WERI-Rb-1 (cell line): ENCODE results near the gene PDE9A.

Experiments used
- DNase-seq: peaks from one replicate; pipeline ENCODE4 v3.0.0-alpha.2; 2020
- H3K27ac ChIP-seq: fragments of 250-450 bp; sonication (Bioruptor Pico); 2 replicates; pipeline ENCODE4 v1.5.1; 2020; ENCODE audit warnings: mild to moderate bottlenecking, moderate library complexity
- H3K27me3 ChIP-seq: fragments of 250-450 bp; sonication (Bioruptor Pico); 2 replicates; pipeline ENCODE4 v1.5.1; 2021; ENCODE audit warnings: mild to moderate bottlenecking, low read depth, moderate library complexity; ENCODE audit not compliant: insufficient read depth, severe bottlenecking
- H3K36me3 ChIP-seq: fragments of 250-450 bp; sonication (Bioruptor Pico); 2 replicates; pipeline ENCODE4 v1.5.1; 2020; ENCODE audit warnings: mild to moderate bottlenecking, moderate library complexity
- H3K4me3 ChIP-seq: 2 replicates; pipeline ENCODE4 v1.5.1; 2011; ENCODE audit warnings: low read depth, mild to moderate bottlenecking, control low read depth, low read length
- H3K9me3 ChIP-seq: fragments of 250-450 bp; sonication (Bioruptor Pico); 2 replicates; pipeline ENCODE4 v1.5.1; 2021; ENCODE audit warnings: mild to moderate bottlenecking, moderate library complexity; ENCODE audit not compliant: severe bottlenecking
- TF ChIP-seq, protein P1 (sequence below): IDR thresholded peaks from 2 replicates; pipeline ENCODE4 v1.5.1; 2011; ENCODE audit warnings: low read depth, mild to moderate bottlenecking, control low read depth, inconsistent platforms, low read length

The PDE9A gene

DNA sequence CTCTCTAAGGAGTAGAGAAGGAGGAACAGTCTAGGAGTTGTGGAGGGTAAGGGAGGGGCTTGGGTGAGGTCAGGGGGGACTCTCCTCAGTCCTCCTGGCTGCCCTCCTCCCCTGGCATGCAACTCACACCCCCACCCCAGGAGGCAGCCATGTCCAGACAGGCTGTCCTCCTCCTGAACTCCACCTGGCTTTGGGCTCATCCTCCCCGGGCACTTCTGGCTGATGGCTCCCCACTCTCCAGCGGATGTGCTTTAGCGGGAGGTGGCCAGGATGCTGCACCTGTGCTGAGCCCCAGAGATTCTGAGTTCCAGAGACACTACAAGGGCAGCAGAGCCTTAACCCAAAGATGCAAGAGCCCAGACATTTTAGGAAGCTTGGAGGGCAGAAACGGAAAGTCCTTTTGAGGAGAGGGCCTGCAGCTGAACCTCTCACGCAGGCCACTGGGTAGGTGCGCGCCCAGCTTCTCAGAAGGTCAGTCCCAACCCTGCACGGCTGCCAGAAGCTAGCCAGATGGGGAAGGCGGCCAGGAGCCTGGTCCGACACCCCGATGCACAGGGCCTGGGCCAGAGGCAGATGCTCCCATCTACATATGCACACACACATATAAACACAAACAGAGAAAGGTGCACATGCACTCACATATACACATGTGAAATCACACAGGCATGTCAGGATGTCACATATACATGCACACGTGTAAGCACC is 83.4 kb downstream of the PDE9A start:
- TF ChIP-seq, protein P1, sequence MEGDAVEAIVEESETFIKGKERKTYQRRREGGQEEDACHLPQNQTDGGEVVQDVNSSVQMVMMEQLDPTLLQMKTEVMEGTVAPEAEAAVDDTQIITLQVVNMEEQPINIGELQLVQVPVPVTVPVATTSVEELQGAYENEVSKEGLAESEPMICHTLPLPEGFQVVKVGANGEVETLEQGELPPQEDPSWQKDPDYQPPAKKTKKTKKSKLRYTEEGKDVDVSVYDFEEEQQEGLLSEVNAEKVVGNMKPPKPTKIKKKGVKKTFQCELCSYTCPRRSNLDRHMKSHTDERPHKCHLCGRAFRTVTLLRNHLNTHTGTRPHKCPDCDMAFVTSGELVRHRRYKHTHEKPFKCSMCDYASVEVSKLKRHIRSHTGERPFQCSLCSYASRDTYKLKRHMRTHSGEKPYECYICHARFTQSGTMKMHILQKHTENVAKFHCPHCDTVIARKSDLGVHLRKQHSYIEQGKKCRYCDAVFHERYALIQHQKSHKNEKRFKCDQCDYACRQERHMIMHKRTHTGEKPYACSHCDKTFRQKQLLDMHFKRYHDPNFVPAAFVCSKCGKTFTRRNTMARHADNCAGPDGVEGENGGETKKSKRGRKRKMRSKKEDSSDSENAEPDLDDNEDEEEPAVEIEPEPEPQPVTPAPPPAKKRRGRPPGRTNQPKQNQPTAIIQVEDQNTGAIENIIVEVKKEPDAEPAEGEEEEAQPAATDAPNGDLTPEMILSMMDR = no peak
- Histone ChIP-seq H3K36me3 (peaks cover 94% of the 10 kb centered on the region), H3K4me3 (no peak overlapping the region), H3K27ac (no peak overlapping the region), H3K9me3 (no peaks in the 10 kb centered on the region), H3K27me3 (no peaks in the 10 kb centered on the region)
- DNase-seq = no peak

DNA sequence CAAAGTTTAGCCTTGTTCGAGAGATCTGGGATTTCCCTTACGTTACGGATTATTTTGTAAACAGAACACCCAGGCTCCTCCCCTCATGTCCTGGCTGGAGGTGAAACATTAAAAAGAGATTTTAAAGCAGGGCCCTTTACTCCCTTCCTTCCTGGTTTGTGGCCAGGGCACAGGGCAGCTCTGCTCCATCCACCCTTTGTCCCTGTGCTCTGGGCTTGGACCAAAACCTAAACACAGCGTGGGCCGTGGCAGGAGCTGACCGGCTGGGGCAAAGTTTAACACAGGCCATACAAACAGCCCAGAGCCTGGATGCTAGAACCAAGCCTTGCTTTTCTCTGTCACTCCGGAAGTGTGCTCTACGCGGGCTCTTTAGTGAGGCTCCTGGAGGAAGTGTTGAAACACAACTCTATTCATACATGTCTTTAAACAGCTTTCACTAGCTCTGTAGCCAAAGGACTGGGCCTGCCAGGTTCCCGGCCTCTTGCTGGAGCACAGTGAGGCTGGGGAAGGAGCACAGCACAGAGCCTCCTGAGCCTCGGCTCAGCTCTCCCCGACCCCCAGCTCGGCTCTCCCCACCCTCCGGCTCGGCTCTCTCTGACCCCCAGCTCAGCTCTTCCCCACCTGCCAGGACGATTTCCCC is 84.7 kb downstream of the PDE9A start:
- Histone ChIP-seq H3K27ac (no peak overlapping the region), H3K36me3 (peaks cover 85% of the 10 kb centered on the region), H3K27me3 (no peaks in the 10 kb centered on the region), H3K9me3 (no peaks in the 10 kb centered on the region), H3K4me3 (no peak overlapping the region)
- TF ChIP-seq, protein P1 = no peak
- no peak for DNase-seq

DNA sequence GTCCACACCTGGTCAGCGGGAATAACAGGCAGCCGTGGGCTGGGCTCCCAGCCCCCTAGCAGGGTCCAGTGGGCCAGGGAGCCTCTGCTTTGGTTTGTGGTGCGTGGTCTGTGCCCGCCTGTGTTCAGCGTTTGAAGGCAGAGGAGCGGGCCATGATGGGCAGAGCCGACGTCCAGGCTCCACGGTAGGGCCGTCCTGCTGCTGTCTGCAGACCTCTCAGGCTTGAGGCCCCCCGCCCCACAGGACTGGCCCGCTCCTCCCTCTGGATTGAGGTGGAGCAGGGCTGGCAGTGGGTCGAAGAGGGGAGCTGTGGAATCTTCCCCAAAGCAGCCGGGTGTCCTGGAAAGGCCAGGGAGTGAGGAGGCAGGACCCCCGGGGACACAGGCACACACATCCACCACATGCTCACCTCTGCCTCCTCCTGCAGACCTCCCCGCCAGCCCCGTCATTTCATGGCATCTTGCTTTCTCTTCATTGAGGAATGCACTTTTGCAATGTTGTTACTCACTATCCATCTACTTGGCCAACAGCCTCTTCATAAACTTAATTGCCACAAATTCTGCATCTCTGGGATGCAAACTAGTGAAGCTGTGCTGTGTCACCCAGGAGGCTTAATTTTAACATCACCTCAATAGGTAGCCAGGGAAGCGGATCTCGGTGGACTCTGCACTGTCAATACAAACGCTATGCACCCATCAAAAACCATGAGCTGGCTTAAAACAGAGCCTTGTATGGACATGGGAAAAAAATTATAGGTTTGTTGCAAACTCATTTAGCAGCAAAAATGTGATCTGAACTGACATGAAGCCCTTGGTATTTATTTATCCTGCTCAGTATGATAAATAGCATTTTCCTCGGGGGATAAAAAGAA is 85.9 kb downstream of the PDE9A start:
- Histone ChIP-seq H3K36me3 (peaks cover 82% of the 10 kb centered on the region), H3K4me3 (no peak overlapping the region), H3K27me3 (no peaks in the 10 kb centered on the region), H3K9me3 (no peaks in the 10 kb centered on the region), H3K27ac (no peak overlapping the region)
- no peak for DNase-seq
- TF ChIP-seq, protein P1 = no peak

DNA sequence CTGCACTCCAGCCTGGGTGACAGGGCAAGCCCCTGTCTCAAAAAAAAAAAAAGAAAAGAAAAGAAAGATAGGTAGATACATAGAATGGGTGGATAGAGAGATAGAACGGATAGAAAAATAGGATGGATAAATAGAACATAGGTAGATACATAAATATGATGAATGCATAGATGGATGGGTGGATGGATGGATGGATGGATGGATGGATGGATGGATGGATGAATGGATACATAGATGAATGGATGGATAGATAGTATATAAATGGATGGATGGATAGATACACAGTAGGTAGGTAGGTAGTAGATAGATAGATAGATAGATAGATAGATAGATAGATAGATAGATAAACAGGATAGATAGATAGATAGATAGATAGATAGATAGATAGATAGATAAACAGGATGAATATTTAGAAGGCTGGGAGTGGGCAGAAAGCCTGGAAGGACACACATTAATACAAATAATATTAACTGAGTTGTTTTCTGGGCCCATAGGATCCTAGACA is 87.0 kb downstream of the PDE9A start:
- Histone ChIP-seq H3K27me3 (no peaks in the 10 kb centered on the region), H3K27ac (no peak overlapping the region), H3K4me3 (no peak overlapping the region), H3K9me3 (no peaks in the 10 kb centered on the region), H3K36me3 (peaks cover 82% of the 10 kb centered on the region)
- DNase-seq = no peak
- TF ChIP-seq, protein P1 = no peak

DNA sequence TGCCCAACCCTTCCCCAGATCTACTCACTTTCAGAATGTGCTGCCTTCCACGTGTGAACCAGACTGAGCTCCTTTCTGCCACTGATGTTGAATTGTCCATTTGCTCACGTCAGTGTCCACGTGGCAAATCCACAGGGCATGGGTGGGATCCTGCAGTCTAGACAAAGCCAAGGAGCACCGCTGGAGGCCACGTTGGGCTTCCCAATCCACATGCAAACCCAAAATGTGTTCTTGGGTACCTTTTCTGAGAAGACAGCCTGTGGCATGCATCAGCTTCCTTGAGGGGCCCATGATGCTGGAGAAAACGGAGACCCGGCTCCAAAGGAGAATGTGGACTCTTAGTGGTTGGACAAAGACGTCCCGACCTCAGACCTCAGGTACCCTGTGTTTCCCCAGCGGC is 87.6 kb downstream of the PDE9A start:
- TF ChIP-seq, protein P1 = no peak
- Histone ChIP-seq H3K27ac (no peak overlapping the region), H3K4me3 (no peak overlapping the region), H3K9me3 (no peaks in the 10 kb centered on the region), H3K36me3 (peaks cover 80% of the 10 kb centered on the region), H3K27me3 (no peaks in the 10 kb centered on the region)
- DNase-seq = no peak
